IPS DF 19.7 (cell line): ENCODE results near the gene RSPRY1.
"Not testable (repeated sequence)": the region's sequence is repeated elsewhere in the genome, so short reads cannot be mapped to it uniquely, and the experiment has no call there.

Source experiments
- DNase-seq: peaks from one replicate; pipeline ENCODE4 v3.0.0-alpha.2; 2013; ENCODE audit warnings: low read depth, low spot score

Gene RSPRY1

DNA sequence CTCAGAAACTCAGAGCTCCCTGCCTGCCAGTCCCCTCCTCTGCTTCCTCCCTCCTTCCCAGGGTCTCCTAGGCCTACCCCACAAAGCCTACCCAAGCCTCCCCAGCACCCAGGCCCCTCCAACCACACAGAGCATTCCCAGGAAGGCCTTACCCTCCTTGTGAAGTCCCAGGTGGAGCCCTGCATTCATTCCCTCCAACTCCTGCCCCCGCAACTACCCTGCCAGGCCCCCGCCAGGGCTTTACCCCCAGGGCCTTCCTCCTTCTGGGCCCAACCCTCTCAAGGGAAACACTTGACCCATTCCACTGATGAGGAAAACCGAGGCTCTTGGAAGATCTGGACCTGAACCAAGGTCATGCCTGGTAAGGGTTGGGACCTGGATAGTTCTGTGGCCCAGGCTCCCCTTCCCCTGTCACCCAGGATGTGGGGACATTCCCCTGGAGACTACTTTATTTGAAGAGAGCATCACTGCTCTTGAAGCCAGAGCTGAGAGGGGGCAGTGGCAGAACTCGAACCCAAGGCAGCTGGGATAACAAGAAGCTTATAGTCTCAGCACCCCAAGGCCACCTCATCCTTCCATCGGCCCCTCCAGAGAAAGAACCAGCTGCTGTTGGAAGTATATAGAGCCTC lies 85.9 kb downstream of the RSPRY1 start:
- DNase-seq = no peak

DNA sequence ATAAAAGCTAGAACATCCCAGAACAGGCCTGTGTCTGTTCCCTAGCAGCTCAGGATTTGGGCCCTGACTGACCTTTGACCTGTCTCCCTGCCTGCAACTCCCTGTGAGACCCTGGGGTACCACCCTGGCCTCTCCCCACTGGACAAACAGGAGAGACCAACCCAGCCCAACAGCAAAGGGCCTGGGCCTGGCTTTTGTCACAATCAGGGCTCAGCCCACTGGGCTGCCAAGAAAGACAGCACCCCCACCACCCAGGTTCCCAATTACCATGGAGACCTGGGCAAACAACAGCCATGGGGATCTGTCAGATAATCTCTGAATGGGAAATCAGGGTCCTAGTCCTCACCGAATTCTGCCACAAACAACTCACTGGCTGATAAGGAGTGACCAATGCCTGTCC lies 87.2 kb downstream of the RSPRY1 start:
- no peak for DNase-seq

DNA sequence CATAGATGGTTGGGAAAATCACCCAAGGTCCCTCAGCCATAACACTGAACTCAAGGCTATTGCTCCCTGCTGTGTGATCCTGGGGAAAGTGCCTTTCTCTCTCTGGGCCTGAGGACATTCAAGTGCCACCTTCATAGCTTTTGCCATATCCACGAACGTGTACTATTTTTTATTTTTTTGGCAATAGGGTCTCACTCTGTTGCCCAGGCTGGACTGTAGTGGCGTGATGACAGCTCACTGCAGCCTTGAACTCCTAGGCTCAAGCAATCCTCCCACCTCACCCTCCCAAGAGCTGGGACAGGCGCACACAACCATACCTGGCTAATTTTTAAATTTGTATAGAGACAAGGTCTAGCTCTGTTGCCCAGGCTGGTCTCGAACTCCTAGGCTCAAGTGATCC lies 87.7 kb downstream of the RSPRY1 start:
- DNase-seq = no peak

DNA sequence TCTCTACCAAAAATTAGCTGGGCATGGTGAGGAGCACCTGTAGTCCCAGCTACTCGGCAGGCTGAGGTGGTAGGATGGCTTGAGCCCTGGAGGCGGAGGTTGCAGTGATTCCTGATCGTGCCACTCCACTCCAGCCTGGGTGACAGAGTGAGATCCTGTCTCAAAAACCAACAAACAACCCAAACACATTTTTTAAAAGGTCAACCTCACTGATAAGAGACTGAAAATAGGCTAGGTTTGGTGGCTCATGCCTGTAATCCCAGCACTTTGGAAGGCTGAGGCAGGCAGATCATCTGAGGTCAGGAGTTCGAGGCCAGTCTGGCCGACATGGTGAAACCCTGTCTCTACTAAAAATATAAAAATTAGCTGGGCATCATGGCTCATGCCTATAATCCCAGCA lies 89.8 kb downstream of the RSPRY1 start:
- not testable (repeated sequence) for DNase-seq

DNA sequence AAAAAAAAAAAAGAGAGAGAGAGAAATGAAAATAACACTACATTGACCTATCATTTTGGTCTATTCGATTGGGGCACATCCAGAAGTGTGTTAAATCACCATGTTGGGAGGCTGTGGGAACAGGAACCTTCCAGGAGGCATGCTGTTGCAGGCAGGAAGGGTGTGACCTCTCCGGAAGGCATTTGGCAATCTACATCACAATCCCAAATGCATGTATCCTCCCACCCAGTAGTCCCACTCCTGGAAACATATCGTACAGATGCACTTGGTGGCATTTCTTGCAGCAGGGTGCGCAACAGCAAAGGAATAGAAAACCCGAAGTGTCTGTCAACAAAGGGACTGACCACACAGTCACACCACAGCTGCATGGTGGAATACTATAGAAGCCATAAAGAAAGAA lies 90.5 kb downstream of the RSPRY1 start:
- DNase-seq = no peak

DNA sequence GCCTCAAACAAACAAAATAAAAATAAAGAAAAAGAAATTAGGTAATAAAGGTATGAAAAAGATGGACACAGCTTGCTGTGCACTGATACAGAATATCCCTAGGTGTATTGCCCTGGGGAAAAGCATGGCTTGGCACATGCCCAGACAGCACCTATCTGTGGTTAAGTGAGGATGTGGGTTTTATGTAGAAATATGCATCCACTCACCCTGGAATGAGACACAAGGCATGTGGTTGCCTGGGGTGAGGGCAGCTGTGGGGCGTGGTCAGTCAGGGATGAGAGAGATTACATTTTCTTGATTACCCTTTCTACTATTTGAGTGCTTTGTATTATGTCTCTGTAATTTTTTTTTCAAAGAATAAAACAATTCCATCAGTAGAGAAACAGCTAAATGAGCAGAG lies 91.5 kb downstream of the RSPRY1 start:
- no peak for DNase-seq

DNA sequence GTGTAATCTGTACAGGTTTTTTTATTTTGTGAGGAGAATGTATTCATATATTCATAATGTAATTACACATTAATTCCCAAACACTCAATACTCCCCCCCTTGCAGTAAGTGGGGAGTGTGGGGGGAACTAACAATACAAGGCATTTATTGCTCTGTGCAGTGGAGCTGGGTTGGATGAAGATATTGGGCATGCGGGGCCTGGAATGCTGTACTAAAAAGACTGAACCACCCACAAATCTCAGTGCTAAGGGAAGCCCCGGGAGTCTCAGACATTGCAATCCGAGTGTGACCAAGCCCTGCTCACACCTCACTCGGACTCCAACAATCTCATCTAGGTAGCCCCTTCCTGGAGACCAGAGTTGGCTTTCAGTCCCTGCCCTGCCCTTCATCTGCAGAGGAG lies 92.4 kb downstream of the RSPRY1 start:
- DNase-seq = no peak

DNA sequence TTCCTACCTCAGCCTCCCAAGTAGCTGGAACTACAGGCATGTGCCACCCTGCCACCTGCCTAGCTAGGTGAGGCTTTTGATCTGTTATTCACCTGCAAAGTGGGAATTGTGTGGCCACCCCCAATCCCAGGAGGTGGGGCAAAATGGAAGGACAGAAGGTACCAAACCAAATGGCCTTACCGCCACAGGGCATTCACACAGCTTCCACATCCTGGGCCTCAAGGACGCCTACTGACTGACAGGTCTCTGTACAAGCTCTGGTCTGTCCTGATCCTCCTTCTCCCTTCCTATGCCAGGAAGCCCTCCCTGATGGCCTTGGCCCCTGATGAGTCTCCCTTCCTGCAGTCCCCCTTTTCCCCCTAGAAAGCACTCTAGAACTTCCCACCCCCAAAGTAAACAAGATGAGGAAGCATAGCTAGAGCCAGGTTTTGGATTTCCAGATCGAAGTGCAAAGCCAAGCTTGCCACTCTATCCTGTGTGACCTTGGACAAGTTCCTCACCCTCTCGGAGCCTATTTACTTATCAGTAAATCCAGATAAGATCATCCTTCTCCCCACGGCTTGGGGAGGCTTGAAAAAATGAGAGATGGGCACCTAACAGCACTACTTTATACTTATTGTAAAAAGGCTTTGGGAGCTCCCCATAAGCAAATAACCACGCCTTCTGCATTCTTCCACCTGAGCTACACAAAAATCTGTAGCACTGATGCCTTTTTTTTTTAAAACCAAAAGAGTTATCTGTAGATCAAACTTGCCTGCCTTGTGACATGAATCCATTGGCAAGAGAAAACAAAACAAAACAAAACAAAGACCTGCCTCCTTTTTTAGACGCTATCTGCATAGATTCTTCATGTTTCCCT lies 93.9 kb downstream of the RSPRY1 start:
- DNase-seq = no peak

DNA sequence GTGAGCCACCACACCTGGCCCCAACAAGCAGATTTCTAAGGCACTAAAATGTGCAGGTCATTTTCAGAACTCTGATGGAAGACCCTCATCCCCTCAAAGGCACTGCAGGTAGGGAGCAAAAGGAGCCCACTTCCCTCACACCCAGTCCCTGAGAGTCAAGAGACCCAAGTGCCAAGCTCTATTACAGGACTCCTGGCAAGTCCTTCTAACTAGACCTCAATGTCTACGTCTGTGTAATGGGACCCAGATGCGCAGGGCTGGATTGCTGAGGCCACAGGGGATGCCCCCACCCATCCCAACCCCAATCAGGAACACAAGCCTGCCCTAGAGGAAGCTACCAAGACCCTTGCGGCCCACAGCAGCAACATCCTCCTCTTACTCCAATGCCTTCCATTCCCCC lies 95.7 kb downstream of the RSPRY1 start:
- no peak for DNase-seq

DNA sequence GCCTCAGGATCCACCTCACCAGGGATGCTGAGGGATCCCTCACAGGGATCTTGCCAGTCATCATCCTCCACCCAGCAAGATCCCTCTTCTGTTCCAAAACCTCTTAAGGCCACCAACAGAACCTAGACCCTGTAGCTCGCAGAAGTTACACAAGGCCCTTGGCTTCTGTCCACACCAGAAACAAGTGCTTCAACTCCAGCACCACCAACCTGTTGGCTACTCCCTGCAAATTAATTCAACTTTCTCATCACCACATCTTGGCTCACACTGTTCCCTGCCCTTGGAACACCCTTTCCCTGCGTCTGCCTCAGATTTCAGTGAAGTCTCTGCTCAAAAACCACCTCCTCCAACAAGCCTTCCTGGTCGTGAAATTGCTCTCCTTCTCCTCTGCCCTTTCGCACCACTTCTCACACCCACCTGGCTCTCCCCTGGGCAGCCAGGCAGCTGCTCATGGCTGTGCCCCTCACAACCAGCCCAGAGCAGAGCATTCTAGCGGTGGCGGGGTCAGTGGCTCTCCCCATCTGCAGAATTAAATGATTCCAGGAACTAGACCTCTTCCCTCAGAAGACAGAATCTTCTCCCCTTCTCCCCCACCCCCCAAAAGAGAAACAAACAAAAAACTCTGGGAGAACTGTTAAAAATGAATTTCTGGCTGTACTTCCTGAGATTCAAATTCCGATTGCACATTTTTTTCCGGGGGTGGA lies 96.5 kb downstream of the RSPRY1 start:
- DNase-seq = no peak

DNA sequence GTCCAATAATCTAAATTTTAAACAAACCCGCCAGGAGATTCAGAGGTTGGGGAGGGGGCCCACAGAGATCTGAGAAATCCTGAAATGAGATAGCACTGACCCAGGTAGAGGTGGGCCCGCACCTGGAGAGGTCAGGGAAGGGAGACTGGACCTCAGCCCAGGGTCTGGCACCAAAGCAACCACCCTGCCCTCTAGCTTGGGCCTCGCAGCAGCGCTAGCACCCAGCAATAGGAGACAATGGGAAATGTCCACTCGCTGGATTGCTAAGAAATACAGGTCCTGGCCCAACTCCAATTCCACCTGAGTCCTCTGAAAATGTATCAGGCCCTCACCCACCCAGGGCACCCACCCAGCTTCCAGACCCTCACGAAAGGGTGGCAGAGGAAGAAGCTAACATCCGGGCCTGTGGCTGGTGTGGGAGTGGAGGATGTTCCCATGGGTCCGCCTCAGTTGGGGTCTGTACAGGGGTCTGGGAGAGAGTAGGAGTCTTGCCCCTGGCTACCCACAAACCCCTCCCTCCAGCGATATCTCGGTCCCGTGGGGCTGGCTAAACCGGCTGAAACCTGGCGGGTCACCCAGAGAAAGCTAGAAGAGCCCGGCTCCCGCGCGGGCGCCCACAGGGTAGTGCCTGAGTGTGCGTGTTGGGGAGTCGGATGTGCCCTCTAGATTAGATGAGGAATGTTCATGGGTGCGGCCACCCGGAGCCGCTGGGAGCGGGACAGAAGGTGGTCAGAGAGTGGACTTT lies 97.3 kb downstream of the RSPRY1 start:
- no peak for DNase-seq

DNA sequence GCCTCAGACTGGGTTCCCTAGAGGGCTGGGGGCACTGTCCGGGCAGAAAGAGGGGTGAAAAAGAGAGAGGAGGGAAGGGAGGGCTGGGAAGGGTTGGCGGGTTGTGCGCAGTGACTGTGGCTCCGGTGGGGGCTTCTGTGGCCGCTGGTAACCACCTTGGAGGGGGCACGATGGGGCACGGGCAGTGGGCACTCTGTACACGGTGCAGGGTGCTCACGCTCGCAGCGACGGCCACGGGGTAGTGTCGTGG lies 97.8 kb downstream of the RSPRY1 start:
- no peak for DNase-seq

DNA sequence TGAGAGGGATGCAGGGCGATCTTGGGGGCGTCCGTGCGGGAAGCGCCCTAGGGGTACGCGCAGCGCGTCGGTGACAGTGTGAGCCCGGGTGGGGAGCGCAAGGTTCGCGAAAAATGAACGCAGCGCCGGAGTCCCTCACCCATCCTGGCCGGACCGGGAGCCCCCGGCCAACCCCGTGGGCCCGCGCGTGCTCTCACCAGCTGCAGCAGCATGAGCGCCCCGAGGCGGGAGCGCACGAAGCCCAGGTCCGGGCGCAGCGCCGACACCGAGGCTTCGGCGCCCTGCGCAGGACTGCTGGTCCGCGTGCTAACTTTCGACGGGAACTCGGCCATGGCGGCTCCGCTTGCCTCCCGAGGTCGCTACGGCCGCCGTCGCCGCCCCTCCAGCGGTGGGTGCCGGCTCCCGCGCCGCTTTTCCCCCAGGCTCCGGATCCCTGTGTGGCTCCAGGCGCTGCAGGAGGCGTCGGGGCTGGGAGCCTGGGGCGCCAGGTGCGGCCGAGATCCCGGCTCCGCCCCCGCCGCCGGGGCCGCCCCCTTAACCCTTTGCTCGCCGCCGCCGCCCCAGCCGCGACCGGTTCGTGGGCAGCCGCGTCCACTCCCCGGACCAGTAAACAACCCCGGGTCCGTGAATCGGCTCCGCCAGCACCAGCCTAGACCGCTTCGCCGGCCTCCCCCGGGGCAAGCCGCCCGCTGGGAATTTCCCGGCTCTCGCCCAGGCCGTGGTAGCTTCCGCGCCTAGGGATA lies 98.3 kb downstream of the RSPRY1 start, which contains the start of gene PLLP:
Gene PLLP (minus strand): TSS at position 464 of the 743 bp plus-strand sequence. CDS start 132 bp downstream, at position 332.
- no peak for DNase-seq

DNA sequence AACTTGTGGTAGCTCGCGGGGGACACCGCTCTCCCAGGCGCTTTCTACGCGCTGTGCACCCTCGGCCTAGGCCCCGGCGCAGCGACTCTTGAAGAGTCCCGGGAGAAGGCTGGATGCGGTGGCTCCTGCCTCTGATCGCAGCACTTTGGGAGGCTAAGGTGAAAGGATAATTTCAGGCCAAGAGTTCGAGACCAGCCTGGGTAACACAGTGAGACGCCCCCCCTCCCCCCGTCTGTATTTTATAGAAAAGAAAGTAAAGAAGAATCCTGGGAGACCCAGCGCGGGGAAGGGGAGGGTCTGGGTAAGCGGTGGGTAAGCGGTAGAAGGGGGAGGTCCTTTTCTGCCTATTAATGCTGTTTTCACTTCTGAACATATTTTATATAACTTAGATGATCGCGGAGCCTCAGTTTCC lies 98.8 kb downstream of the RSPRY1 start:
- no peak for DNase-seq

DNA sequence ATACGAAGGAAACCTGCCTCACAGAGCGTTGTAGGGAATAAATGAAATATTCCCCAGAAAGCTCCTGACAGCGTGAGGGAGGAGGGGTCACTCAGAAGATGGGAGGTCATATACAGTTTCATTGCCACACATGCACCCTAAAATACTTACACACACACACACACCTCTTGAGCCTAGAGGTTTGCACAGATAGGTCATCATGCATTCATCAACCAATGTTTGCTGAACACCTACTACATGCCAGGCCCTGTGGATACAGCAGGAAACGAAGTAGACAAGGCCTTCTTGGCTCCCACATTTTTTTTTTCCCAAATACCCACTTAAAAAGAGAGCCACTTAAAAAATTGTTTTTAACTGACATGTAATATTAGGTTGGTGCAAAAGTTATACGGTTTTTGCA lies 99.2 kb downstream of the RSPRY1 start:
- DNase-seq = no peak

DNA sequence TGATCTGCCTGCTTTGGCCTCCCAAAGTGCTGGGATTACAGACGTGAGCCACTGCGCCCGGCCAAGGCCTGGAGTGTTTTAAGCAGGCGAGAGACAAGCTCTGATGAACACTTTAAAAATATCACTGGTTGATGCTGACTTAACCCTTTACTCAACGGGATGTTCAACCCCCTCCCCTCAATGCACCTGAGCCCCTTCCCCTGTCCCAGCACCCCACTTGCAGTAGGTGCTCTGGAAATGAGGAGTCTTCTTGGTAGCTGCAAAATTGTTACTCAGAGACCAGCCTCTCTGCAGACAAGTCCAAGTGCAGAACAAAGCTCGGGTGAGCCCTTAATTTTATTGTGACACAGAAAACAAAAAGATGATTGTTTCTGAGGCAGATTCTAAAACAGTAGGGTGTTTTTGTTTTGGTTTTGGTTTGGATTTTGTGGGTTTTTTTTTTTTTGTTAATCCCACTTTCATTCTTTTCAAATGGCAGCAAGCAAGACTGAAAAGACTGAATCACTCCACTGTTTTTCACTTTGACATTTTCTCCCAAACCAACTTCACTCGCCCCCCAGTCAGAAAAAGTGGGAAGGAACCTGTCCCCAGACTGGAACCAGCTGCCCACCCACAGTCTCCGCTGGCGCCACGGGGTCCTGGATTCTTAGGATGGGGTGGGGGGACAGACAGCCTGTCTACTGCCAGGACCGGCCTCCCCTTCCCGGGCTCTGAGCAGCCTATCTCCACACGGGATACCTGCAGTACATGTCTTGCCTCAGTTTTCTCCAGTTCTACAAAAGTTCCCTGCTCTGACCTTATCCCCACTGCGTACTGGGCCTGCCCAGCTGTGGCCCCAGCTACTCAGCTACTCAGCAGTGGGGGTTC lies 103.5 kb downstream of the RSPRY1 start:
- no peak for DNase-seq
